ENCODE data around the gene LOXL3.

GRCh38 chr2:74510272-74510671, 43.5 kb downstream of the LOXL3 start:
- TF ChIP-seq CTCF (IDR thresholded peaks at IDR 0.05) (no peak), EP300 (IDR thresholded peaks at IDR 0.05; ENCODE audit: low read depth) (no peak)
